ENCODE results near the gene PKP1.

- no peak for TF ChIP-seq CTCF (conservative IDR thresholded peaks at IDR 0.05)
- TF ChIP-seq EZH2 (IDR thresholded peaks at IDR 0.05; ENCODE audit: low read depth) = no peak
These were observed 1.3 kb downstream of the PKP1 start for GRCh38 chr1:201284636-201285035.
